Activated CD8-positive, alpha-beta memory T cell treated with anti-CD3 and anti-CD28 coated beads, Interleukin-2, amount 10 ng/mL, durations not matched to agents 7 days and 5 days (primary cell): ENCODE data around the gene RNU4-1. TPM values are rescaled to one million over a fixed set of nuclear protein-coding genes. Genes with fewer than 3 reads are reported as not detected.
"Not testable (repeated sequence)": the region's sequence is repeated elsewhere in the genome, so short reads cannot be mapped to it uniquely, and the experiment has no call there.

Experiments
- ATAC-seq: fragments of 150-1000 bp; cut with Tn5 transposase; one replicate; pipeline ENCODE4 v1.10.0; 2021; ENCODE audit warnings: moderate library complexity
- CTCF ChIA-PET: fragments of 350-600 bp; sonication (Branson Sonifier 250); formaldehyde crosslinking; loops from one replicate; lab custom pipeline; 2021; ENCODE audit warnings: antibody characterized with exemption; lab: Charles Lee
- DNase-seq: peaks from one replicate; pipeline ENCODE4 v3.0.0-alpha.2; 2020
- H3K27ac Mint-ChIP-seq: one replicate; pipeline ENCODE4 v1.8.0; 2021; ENCODE audit warnings: mild to moderate bottlenecking, mixed read lengths
- H3K27me3 Mint-ChIP-seq: one replicate; pipeline ENCODE4 v1.8.0; 2021; ENCODE audit warnings: mixed read lengths
- H3K36me3 Mint-ChIP-seq: one replicate; pipeline ENCODE4 v1.8.0; 2021; ENCODE audit warnings: mild to moderate bottlenecking, mixed read lengths
- H3K4me1 Mint-ChIP-seq: one replicate; pipeline ENCODE4 v1.8.0; 2021; ENCODE audit warnings: mixed read lengths
- H3K4me3 Mint-ChIP-seq: one replicate; pipeline ENCODE4 v1.8.0; 2021; ENCODE audit warnings: mild to moderate bottlenecking, moderate library complexity, mixed read lengths
- H3K9me3 Mint-ChIP-seq: one replicate; pipeline ENCODE4 v1.8.0; 2022; ENCODE audit warnings: low read depth, mixed read lengths
- total RNA-seq, 2 experiments: library from RNA; stranded (reverse); gene quantifications; one replicate each; pipeline ENCODE4 v1.2.3, GENCODE V29; 2021

Gene RNU4-1
- total RNA-seq, 2 experiments from 2014 or later = 780 to 2,122 TPM

DNA sequence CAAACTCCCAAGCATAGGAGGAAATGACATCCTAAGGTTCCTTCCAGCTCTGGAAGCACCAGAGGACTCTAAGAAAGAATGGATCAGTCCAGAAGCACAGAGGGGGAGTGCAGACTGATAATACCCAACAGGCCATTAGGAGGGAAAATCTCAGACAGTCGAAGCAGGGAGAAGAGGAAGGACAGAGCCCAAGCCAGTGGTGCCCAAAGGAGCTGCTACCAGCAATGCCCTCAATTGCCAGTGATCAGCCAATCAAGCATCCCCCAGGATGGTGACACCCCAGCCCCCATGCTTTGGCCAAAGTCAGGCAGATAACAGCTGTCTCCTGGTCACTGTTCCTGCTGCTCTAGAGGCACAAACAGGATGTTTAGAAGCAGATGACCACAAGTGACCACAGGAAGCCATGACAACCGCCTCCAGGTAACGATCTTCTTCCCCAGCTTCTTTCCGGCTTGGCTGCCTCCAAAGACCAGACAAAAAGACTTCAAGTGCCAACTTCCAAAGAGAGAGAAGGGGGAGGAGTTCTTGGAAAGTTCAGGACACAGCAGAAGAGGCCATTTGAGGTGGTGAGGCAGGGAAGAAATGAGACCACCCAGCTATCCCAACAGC lies 43.7 kb downstream of the RNU4-1 start:
- H3K4me1 Mint-ChIP-seq = peaks cover 77% of the 10 kb centered on the region
- H3K9me3 Mint-ChIP-seq = no peaks in the 10 kb centered on the region
- DNase-seq (no peak), ATAC-seq (no peak)
- peak overlapping the region; percentile 94 for H3K27ac Mint-ChIP-seq
- H3K36me3 Mint-ChIP-seq = peaks cover 38% of the 10 kb centered on the region
- CTCF ChIA-PET = interaction anchor here (0.7 to 25.9 kb wide), 7 partner anchors 10 to 48 kb away, joined by 3 to 768 read pairs (median 11); partner anchors contain the start of genes PXN and RPLP0
- H3K27me3 Mint-ChIP-seq = no peaks in the 10 kb centered on the region
- peak overlapping the region; percentile 20 for H3K4me3 Mint-ChIP-seq

DNA sequence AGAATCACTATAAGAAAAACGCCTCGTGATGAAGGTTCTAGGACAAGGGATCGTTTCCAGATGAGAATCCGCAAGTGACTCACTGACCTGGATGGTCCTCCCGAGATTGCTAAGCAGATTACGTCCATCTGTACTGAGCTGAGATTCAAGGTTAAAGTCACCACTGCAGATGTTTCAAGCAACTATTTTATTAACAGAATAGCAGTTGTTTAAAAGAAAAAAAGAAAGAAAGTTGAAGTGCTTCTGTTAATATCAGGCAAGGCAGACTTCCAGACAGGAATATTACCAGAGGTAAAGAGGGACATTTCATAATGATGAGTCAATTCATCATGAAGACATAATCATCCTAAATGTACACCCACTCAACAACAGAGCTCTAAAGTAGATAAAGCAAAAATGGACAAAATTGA lies 45.4 kb downstream of the RNU4-1 start:
- CTCF ChIA-PET = interaction anchor here (0.6 to 25.9 kb wide), 6 partner anchors 9 to 48 kb away, joined by 3 to 768 read pairs (median 10); partner anchors contain the start of genes PXN and RPLP0
- no peak overlapping the region for H3K4me3 Mint-ChIP-seq

DNA sequence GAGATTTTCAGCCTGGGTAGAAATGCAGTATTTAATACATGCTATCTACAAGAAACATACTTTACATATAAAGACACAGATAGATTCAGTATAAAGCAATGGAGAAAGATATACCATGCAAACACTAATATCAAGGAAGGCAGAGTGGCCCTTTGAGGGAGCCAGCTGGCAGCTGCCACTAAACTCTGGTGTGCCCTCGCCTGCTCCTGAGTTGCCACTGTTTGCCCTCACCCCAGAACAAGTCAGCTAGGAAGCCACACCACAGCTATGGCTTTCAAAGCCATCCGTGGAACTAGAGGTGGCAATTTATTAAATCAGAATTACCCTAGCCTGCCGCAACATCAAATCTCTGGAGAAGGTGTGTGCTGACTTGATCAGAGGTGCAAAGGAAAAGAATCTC lies 45.9 kb downstream of the RNU4-1 start:
- DNase-seq (no peak), ATAC-seq (no peak)
- Mint-ChIP-seq H3K27ac (no peak overlapping the region), H3K4me3 (no peak overlapping the region), H3K36me3 (peaks cover 38% of the 10 kb centered on the region), H3K9me3 (no peaks in the 10 kb centered on the region), H3K27me3 (no peaks in the 10 kb centered on the region), H3K4me1 (peaks cover 60% of the 10 kb centered on the region)
- CTCF ChIA-PET = interaction anchor here (1.2 to 25.9 kb wide), 6 partner anchors 9 to 46 kb away, joined by 3 to 768 read pairs (median 10); partner anchors contain the start of genes PXN and RPLP0

More for the DNA sequence above, 45.4 kb downstream of the RNU4-1 start:
- Mint-ChIP-seq H3K4me1 (peaks cover 65% of the 10 kb centered on the region), H3K9me3 (no peaks in the 10 kb centered on the region), H3K27me3 (no peaks in the 10 kb centered on the region), H3K36me3 (peaks cover 38% of the 10 kb centered on the region), H3K27ac (no peak overlapping the region)
- DNase-seq (no peak), ATAC-seq (no peak)

DNA sequence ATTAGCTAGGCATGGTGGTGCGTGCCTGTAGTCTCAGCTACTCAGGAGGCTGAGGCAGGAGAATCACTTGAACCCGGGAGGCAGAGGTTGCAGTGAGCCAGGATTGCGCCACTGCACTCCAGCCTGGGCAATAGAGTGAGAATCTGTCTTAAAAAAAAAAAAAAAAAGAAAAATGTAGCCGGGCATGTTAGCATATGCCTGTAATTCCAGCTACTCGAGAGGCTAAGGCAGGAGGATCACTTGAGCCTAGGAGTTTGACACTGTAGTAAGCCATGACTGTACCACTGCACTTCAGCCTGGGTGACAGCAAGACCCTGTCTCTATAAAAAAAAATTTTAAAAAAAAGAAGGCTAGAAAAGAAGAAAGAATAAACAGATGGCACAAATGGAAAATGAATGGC lies 46.3 kb downstream of the RNU4-1 start:
- not testable (repeated sequence) for DNase-seq, H3K9me3 Mint-ChIP-seq, H3K27ac Mint-ChIP-seq, ATAC-seq, H3K27me3 Mint-ChIP-seq, H3K4me3 Mint-ChIP-seq
- H3K4me1 Mint-ChIP-seq = peaks cover 58% of the 10 kb centered on the region
- CTCF ChIA-PET = interaction anchor here (1.3 to 25.9 kb wide), 3 partner anchors 11 to 21 kb away, joined by 3 to 768 read pairs (median 4); partner anchors contain the start of gene PXN
- peaks cover 35% of the 10 kb centered on the region for H3K36me3 Mint-ChIP-seq

Other genes with a start within 250 kb of the RNU4-1 start
- 10 to 100 TPM; 63.7 to 81.3 TPM for gene RAB35, start 176.5 kb downstream of the RNU4-1 start, total RNA-seq
- gene GCN1, start 98.5 kb downstream of the RNU4-1 start, total RNA-seq = 100 to 1,000 TPM; 126 to 151 TPM
- 1,000 to 10,000 TPM; 1,755 to 2,356 TPM for gene RPLP0, start 92.1 kb downstream of the RNU4-1 start, total RNA-seq
- 100 to 1,000 TPM in 1 of 2 experiments, 10 to 100 TPM in 1; 69.3 to 146 TPM for gene PXN, start 27.5 kb downstream of the RNU4-1 start, total RNA-seq
- gene RNU4-2, start 1.3 kb downstream of the RNU4-1 start, total RNA-seq = 1,000 to 10,000 TPM in 1 of 2 experiments, 100 to 1,000 TPM in 1; 953 to 3,569 TPM
- 1 to 10 TPM; 2.4 to 3.0 TPM for gene SIRT4, start 9.1 kb upstream of the RNU4-1 start, total RNA-seq
- gene PLA2G1B, start 34.5 kb upstream of the RNU4-1 start, total RNA-seq = not detected
- gene MSI1, start 75.9 kb upstream of the RNU4-1 start, total RNA-seq = under 1 TPM in 1 of 2 experiments, not detected in 1; 0.07 TPM
- gene COX6A1, start 144.9 kb upstream of the RNU4-1 start, total RNA-seq = 100 to 1,000 TPM; 329 to 408 TPM
- gene TRIAP1, start 153.1 kb upstream of the RNU4-1 start, total RNA-seq = 10 to 100 TPM; 26.8 to 38.0 TPM
- 10 to 100 TPM; 25.3 to 32.7 TPM for gene GATC, start 153.2 kb upstream of the RNU4-1 start, total RNA-seq
- 100 to 1,000 TPM; 195 to 240 TPM for gene SRSF9, start 176.5 kb upstream of the RNU4-1 start, total RNA-seq
- gene DYNLL1, start 202.9 kb upstream of the RNU4-1 start, total RNA-seq = 100 to 1,000 TPM; 190 to 264 TPM
- 10 to 100 TPM; 26.4 to 34.0 TPM for gene COQ5, start 235.9 kb upstream of the RNU4-1 start, total RNA-seq
- gene RNF10, start 241.1 kb upstream of the RNU4-1 start, total RNA-seq = 100 to 1,000 TPM; 209 to 217 TPM